Transverse colon (tissue), 4 donors: Measurements from ENCODE around the gene PHRF1.

Source experiments
- POLR2A ChIP-seq: fragments of 450-650 bp; IDR thresholded peaks from one replicate; pipeline ENCODE4 v1.6.1; 2016; ENCODE audit warnings: antibody characterized with exemption, mild to moderate bottlenecking, moderate library complexity
- POLR2AphosphoS5 ChIP-seq, 3 donors: sonication (generic); formaldehyde crosslinking; IDR thresholded peaks; one replicate each; pipeline ENCODE4 v1.6.1; 2016; ENCODE audit warnings: antibody characterized with exemption in 3 of 3
- TF ChIP-seq, protein P1 (sequence below), 5 experiments: fragments of 200-600 bp in 3 of 5; fragments of 450-650 bp in 2 of 5; sonication (generic) in 3 of 5; IDR thresholded peaks; 1 replicate in 2 of 5; 2 replicates in 3 of 5; pipeline ENCODE4 v1.5.1; 2016 to 2017; ENCODE audit warnings: antibody characterized with exemption in 5 of 5, inconsistent platforms in 3 of 5, mild to moderate bottlenecking in 2 of 5, moderate library complexity in 1 of 5

DNA sequence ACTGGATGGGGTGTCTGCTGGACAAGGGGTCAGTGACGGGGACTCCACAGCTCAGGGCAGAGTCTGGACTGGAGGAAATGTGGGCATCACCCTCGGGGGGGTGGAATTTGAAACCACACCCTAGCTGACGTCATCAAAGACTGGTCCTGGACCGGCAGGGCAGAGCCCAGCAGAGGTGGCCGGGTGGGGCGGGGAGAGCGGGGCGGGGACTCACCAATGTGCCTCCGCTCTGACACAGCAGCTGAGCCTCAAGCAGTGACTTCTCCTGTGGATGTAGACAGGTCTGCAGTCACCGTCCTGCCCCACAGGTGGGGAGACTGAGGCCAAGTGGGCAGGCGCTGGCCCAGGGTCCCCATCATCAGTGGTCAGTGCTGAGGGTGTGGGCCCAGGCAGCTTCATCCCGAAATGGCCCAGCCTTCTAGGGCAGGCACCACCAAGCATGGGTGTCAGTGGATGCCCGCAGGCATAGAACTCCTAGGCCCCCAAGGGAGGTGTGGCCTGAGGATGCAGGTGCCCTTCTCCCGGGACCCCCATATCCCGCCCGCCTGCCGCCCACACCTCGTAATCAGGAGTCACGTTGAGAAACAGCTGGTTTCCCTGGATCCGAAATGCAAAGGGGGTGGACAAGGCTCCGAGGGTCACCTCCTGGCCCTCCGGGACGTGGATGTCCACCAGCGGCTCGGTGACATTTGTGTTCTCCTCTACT is 47.9 kb downstream of the PHRF1 start:
- TF ChIP-seq, protein P1, sequence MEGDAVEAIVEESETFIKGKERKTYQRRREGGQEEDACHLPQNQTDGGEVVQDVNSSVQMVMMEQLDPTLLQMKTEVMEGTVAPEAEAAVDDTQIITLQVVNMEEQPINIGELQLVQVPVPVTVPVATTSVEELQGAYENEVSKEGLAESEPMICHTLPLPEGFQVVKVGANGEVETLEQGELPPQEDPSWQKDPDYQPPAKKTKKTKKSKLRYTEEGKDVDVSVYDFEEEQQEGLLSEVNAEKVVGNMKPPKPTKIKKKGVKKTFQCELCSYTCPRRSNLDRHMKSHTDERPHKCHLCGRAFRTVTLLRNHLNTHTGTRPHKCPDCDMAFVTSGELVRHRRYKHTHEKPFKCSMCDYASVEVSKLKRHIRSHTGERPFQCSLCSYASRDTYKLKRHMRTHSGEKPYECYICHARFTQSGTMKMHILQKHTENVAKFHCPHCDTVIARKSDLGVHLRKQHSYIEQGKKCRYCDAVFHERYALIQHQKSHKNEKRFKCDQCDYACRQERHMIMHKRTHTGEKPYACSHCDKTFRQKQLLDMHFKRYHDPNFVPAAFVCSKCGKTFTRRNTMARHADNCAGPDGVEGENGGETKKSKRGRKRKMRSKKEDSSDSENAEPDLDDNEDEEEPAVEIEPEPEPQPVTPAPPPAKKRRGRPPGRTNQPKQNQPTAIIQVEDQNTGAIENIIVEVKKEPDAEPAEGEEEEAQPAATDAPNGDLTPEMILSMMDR (IDR thresholded peaks at IDR 0.05) = no peak
- TF ChIP-seq POLR2A (peak; percentile 43), POLR2AphosphoS5 (IDR thresholded peaks at IDR 0.05) (peak; percentile 20 to 90 (median 83))
